ENCODE data around the gene CPLX3. TPM values are rescaled to one million over a fixed set of nuclear protein-coding genes. Genes with fewer than 3 reads are reported as not detected.
A peak's percentile ranks its signal among the peaks of the same experiment; 100 is the strongest.

CPLX3 gene
- total RNA-seq, 2 experiments from 2014 or later: 0.35 TPM; not detected in 1

- no peaks in the 10 kb centered on the region for H3K9me3 Mint-ChIP-seq (ENCODE audit: low read depth)
- H3K4me1 Mint-ChIP-seq: peaks cover 49% of the 10 kb centered on the region
- no peak for ATAC-seq
- no peak for DNase-seq
- CTCF ChIA-PET: interaction anchor here (1.5 to 25.9 kb wide), 3 partner anchors 10 to 150 kb away, joined by 5 to 1355 read pairs (median 6); partner anchors contain the start of gene CSK
- H3K27me3 Mint-ChIP-seq: no peaks in the 10 kb centered on the region
- H3K4me3 Mint-ChIP-seq: no peak overlapping the region
- H3K36me3 Mint-ChIP-seq: peaks cover 51% of the 10 kb centered on the region
- H3K27ac Mint-ChIP-seq: peak overlapping the region; percentile 74
These were observed 25.8 kb upstream of the CPLX3 start for GRCh38 chr15:74800559-74801094.

GRCh38 chr15:74801311-74801997 lies 25.0 kb upstream of the CPLX3 start:
- Mint-ChIP-seq H3K4me1 (peaks cover 45% of the 10 kb centered on the region), H3K36me3 (peaks cover 47% of the 10 kb centered on the region), H3K4me3 (no peak overlapping the region), H3K27me3 (no peaks in the 10 kb centered on the region), H3K9me3 (ENCODE audit: low read depth) (no peaks in the 10 kb centered on the region), H3K27ac (no peak overlapping the region)
- ATAC-seq (no peak), DNase-seq (no peak)
- CTCF ChIA-PET: interaction anchor here (1.0 to 25.9 kb wide), 2 partner anchors 22 to 167 kb away, joined by 3 to 1355 read pairs; partner anchors contain the start of gene CSK

GRCh38 chr15:74802290-74802689 lies 24.1 kb upstream of the CPLX3 start:
- DNase-seq (no peak), ATAC-seq (no peak)
- Mint-ChIP-seq H3K36me3 (peaks cover 48% of the 10 kb centered on the region), H3K27ac (no peak overlapping the region), H3K4me1 (peaks cover 49% of the 10 kb centered on the region), H3K27me3 (no peaks in the 10 kb centered on the region), H3K4me3 (no peak overlapping the region), H3K9me3 (ENCODE audit: low read depth) (no peaks in the 10 kb centered on the region)
- CTCF ChIA-PET: interaction anchor here (1.0 to 25.9 kb wide), 2 partner anchors 23 to 168 kb away, joined by 3 to 1355 read pairs; partner anchors contain the start of gene CSK

- H3K4me1 Mint-ChIP-seq: peaks cover 42% of the 10 kb centered on the region
- no peaks in the 10 kb centered on the region for H3K27me3 Mint-ChIP-seq
- no peak overlapping the region for H3K4me3 Mint-ChIP-seq
- CTCF ChIA-PET: interaction anchor here (0.6 to 25.9 kb wide), 4 partner anchors 18 to 65 kb away, joined by 3 to 1355 read pairs (median 28); partner anchors contain the start of gene CSK
- H3K9me3 Mint-ChIP-seq (ENCODE audit: low read depth): no peaks in the 10 kb centered on the region
- no peak overlapping the region for H3K27ac Mint-ChIP-seq
- DNase-seq: no peak
- no peak for ATAC-seq
- peaks cover 48% of the 10 kb centered on the region for H3K36me3 Mint-ChIP-seq
These were observed 23.5 kb upstream of the CPLX3 start for GRCh38 chr15:74802862-74803447.

GRCh38 chr15:74804935-74805334 lies 21.5 kb upstream of the CPLX3 start:
- ATAC-seq (no peak), DNase-seq (no peak)
- no peaks in the 10 kb centered on the region for H3K9me3 Mint-ChIP-seq (ENCODE audit: low read depth)
- H3K4me1 Mint-ChIP-seq: peaks cover 22% of the 10 kb centered on the region
- CTCF ChIA-PET: interaction anchor here (0.9 to 5.6 kb wide), 16 partner anchors 8 to 172 kb away, joined by 3 to 54 read pairs (median 4); partner anchors contain the start of genes LMAN1L and ULK3
- peaks cover 35% of the 10 kb centered on the region for H3K36me3 Mint-ChIP-seq
- H3K27ac Mint-ChIP-seq: no peak overlapping the region
- H3K27me3 Mint-ChIP-seq: peaks cover 2% of the 10 kb centered on the region
- H3K4me3 Mint-ChIP-seq: no peak overlapping the region

- DNase-seq (no peak), ATAC-seq (no peak)
- Mint-ChIP-seq H3K36me3 (peaks cover 20% of the 10 kb centered on the region), H3K9me3 (ENCODE audit: low read depth) (no peaks in the 10 kb centered on the region), H3K27ac (no peak overlapping the region), H3K27me3 (peaks cover 2% of the 10 kb centered on the region), H3K4me1 (peaks cover 18% of the 10 kb centered on the region), H3K4me3 (no peak overlapping the region)
- CTCF ChIA-PET: interaction anchor here (1.0 to 5.6 kb wide), 9 partner anchors 10 to 94 kb away, joined by 3 to 54 read pairs (median 5); no protein-coding TSS in a partner anchor
These were observed 19.1 kb upstream of the CPLX3 start for GRCh38 chr15:74807282-74807681.

- H3K36me3 Mint-ChIP-seq: peaks cover 14% of the 10 kb centered on the region
- DNase-seq (no peak), ATAC-seq (no peak)
- peaks cover 2% of the 10 kb centered on the region for H3K27me3 Mint-ChIP-seq
- no peaks in the 10 kb centered on the region for H3K9me3 Mint-ChIP-seq (ENCODE audit: low read depth)
- no peak overlapping the region for H3K27ac Mint-ChIP-seq
- H3K4me3 Mint-ChIP-seq: no peak overlapping the region
- peaks cover 18% of the 10 kb centered on the region for H3K4me1 Mint-ChIP-seq
- CTCF ChIA-PET: interaction anchor here (0.6 to 5.6 kb wide), 9 partner anchors 9 to 93 kb away, joined by 3 to 54 read pairs (median 5); no protein-coding TSS in a partner anchor
These were observed 18.2 kb upstream of the CPLX3 start for GRCh38 chr15:74808078-74808839.

- no peak for DNase-seq
- Mint-ChIP-seq H3K4me3 (no peak overlapping the region), H3K36me3 (peaks cover 12% of the 10 kb centered on the region), H3K4me1 (peaks cover 18% of the 10 kb centered on the region), H3K9me3 (ENCODE audit: low read depth) (no peaks in the 10 kb centered on the region), H3K27ac (no peak overlapping the region), H3K27me3 (peaks cover 2% of the 10 kb centered on the region)
- CTCF ChIA-PET: interaction anchor here (0.6 to 5.6 kb wide), 7 partner anchors 9 to 67 kb away, joined by 3 to 54 read pairs (median 4); no protein-coding TSS in a partner anchor
- no peak for ATAC-seq
These were observed 17.6 kb upstream of the CPLX3 start for GRCh38 chr15:74808840-74809229.

- no peak for ATAC-seq
These were observed 17.2 kb upstream of the CPLX3 start for GRCh38 chr15:74809242-74809641.

GRCh38 chr15:74809956-74810355 lies 16.5 kb upstream of the CPLX3 start:
- Mint-ChIP-seq H3K27ac (no peak overlapping the region), H3K4me1 (peaks cover 11% of the 10 kb centered on the region)

More at GRCh38 chr15:74809242-74809641, 17.2 kb upstream of the CPLX3 start:
- Mint-ChIP-seq H3K4me1 (peaks cover 15% of the 10 kb centered on the region), H3K4me3 (no peak overlapping the region), H3K9me3 (ENCODE audit: low read depth) (no peaks in the 10 kb centered on the region), H3K27ac (no peak overlapping the region), H3K27me3 (peaks cover 2% of the 10 kb centered on the region), H3K36me3 (peaks cover 8% of the 10 kb centered on the region)
- CTCF ChIA-PET: interaction anchor here (0.6 to 1.7 kb wide), 5 partner anchors 12 to 67 kb away, joined by 3 to 6 read pairs (median 4); no protein-coding TSS in a partner anchor
- DNase-seq: no peak

GRCh38 chr15:74812533-74812932 lies 13.9 kb upstream of the CPLX3 start, which contains the start of gene LMAN1L:
Gene LMAN1L, plus strand, starts transcription at chr15:74812835. Its CDS starts 20 bp downstream, at chr15:74812855.
- no peak for ATAC-seq
- Mint-ChIP-seq H3K36me3 (no peaks in the 10 kb centered on the region), H3K27me3 (peaks cover 2% of the 10 kb centered on the region), H3K4me1 (peaks cover 6% of the 10 kb centered on the region), H3K4me3 (no peak within 1 kb of the TSS), H3K27ac (no peak within 1 kb of the TSS), H3K9me3 (ENCODE audit: low read depth) (no peaks in the 10 kb centered on the region)
- CTCF ChIA-PET: interaction anchor here (1.2 kb wide), 1 partner anchor 8 kb away, joined by 3 read pairs; no protein-coding TSS in a partner anchor
- DNase-seq: no peak

More at GRCh38 chr15:74809956-74810355, 16.5 kb upstream of the CPLX3 start:
- no peak overlapping the region for H3K4me3 Mint-ChIP-seq
- H3K27me3 Mint-ChIP-seq: peaks cover 2% of the 10 kb centered on the region
- CTCF ChIA-PET: interaction anchor here (0.7 to 1.8 kb wide), 8 partner anchors 10 to 42 kb away, joined by 3 to 7 read pairs (median 4); no protein-coding TSS in a partner anchor
- no peaks in the 10 kb centered on the region for H3K9me3 Mint-ChIP-seq (ENCODE audit: low read depth)
- no peak for ATAC-seq
- peaks cover 3% of the 10 kb centered on the region for H3K36me3 Mint-ChIP-seq
- no peak for DNase-seq

GRCh38 chr15:74815121-74815934 lies 11.1 kb upstream of the CPLX3 start:
- DNase-seq (no peak), ATAC-seq (no peak)
- no peaks in the 10 kb centered on the region for H3K27me3 Mint-ChIP-seq
- H3K36me3 Mint-ChIP-seq: no peaks in the 10 kb centered on the region
- CTCF ChIA-PET: interaction anchor here (1.6 to 9.2 kb wide), 3 partner anchors 16 to 45 kb away, joined by 3 to 53 read pairs (median 6); no protein-coding TSS in a partner anchor
- H3K4me3 Mint-ChIP-seq: no peak overlapping the region
- no peaks in the 10 kb centered on the region for H3K9me3 Mint-ChIP-seq (ENCODE audit: low read depth)
- H3K27ac Mint-ChIP-seq: no peak overlapping the region
- H3K4me1 Mint-ChIP-seq: peaks cover 15% of the 10 kb centered on the region

All from activated CD8-positive, alpha-beta memory T cell treated with anti-CD3 and anti-CD28 coated beads, Interleukin-2, amount 10 ng/mL, durations not matched to agents 7 days and 5 days (primary cell).